ENCODE data around the gene GNRHR. TPM values are rescaled to one million over a fixed set of nuclear protein-coding genes. Genes with fewer than 3 reads are reported as not detected.

GNRHR gene
- total RNA-seq: not detected

- Histone ChIP-seq H3K27me3 (no peaks in the 10 kb centered on the region), H3K36me3 (no peaks in the 10 kb centered on the region), H3K9me3 (no peaks in the 10 kb centered on the region), H3K4me3 (no peak within 1 kb of the TSS), H3K4me1 (no peaks in the 10 kb centered on the region), H3K27ac (no peak within 1 kb of the TSS)
- TF ChIP-seq POLR2AphosphoS5 (IDR thresholded peaks at IDR 0.05) (no peak), EP300 (IDR thresholded peaks at IDR 0.05) (no peak), POLR2A (IDR thresholded peaks at IDR 0.05) (no peak)
- TF ChIP-seq, protein P1, sequence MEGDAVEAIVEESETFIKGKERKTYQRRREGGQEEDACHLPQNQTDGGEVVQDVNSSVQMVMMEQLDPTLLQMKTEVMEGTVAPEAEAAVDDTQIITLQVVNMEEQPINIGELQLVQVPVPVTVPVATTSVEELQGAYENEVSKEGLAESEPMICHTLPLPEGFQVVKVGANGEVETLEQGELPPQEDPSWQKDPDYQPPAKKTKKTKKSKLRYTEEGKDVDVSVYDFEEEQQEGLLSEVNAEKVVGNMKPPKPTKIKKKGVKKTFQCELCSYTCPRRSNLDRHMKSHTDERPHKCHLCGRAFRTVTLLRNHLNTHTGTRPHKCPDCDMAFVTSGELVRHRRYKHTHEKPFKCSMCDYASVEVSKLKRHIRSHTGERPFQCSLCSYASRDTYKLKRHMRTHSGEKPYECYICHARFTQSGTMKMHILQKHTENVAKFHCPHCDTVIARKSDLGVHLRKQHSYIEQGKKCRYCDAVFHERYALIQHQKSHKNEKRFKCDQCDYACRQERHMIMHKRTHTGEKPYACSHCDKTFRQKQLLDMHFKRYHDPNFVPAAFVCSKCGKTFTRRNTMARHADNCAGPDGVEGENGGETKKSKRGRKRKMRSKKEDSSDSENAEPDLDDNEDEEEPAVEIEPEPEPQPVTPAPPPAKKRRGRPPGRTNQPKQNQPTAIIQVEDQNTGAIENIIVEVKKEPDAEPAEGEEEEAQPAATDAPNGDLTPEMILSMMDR (IDR thresholded peaks at IDR 0.05): no peak
- WGBS, 2 donors (ENCODE audit: low coverage in 1 of 2): 94 to 96% methylated on average over 2 to 3 of the region's 3 CpGs
- no peak for ATAC-seq
Measured at GRCh38 chr4:67754288-67754687, at the start of gene GNRHR. Gene GNRHR (minus strand): TSS chr4:67754388. CDS start chr4:67754335, 53 bp downstream.

GRCh38 chr4:67796810-67797209 is 42.6 kb upstream of the GNRHR start:
- Histone ChIP-seq H3K4me3 (no peak overlapping the region), H3K9me3 (no peaks in the 10 kb centered on the region), H3K27ac (no peak overlapping the region), H3K27me3 (no peaks in the 10 kb centered on the region), H3K36me3 (no peaks in the 10 kb centered on the region), H3K4me1 (no peaks in the 10 kb centered on the region)
- TF ChIP-seq POLR2A (IDR thresholded peaks at IDR 0.05) (no peak), EP300 (IDR thresholded peaks at IDR 0.05) (no peak), POLR2AphosphoS5 (IDR thresholded peaks at IDR 0.05) (no peak)
- ATAC-seq: no peak

GRCh38 chr4:67790721-67791120 is 36.5 kb upstream of the GNRHR start:
- H3K36me3 ChIP-seq: no peaks in the 10 kb centered on the region
- ATAC-seq: no peak
- H3K27me3 ChIP-seq: no peaks in the 10 kb centered on the region
- H3K27ac ChIP-seq: no peak overlapping the region
- no peak overlapping the region for H3K4me3 ChIP-seq
- TF ChIP-seq EP300 (IDR thresholded peaks at IDR 0.05): no peak
- TF ChIP-seq, protein P1 (IDR thresholded peaks at IDR 0.05): no peak
- no peak for TF ChIP-seq POLR2AphosphoS5 (IDR thresholded peaks at IDR 0.05)
- no peak for TF ChIP-seq POLR2A (IDR thresholded peaks at IDR 0.05)
- H3K4me1 ChIP-seq: no peaks in the 10 kb centered on the region
- no peaks in the 10 kb centered on the region for H3K9me3 ChIP-seq

- WGBS, 2 donors (ENCODE audit: low coverage in 1 of 2): 86 to 88% methylated on average over 1 to 2 of the region's 2 CpGs
- Histone ChIP-seq H3K36me3 (no peaks in the 10 kb centered on the region), H3K27ac (no peak overlapping the region), H3K4me3 (no peak overlapping the region), H3K27me3 (no peaks in the 10 kb centered on the region), H3K4me1 (no peaks in the 10 kb centered on the region), H3K9me3 (no peaks in the 10 kb centered on the region)
- no peak for ATAC-seq
- TF ChIP-seq POLR2A (IDR thresholded peaks at IDR 0.05) (no peak), EP300 (IDR thresholded peaks at IDR 0.05) (no peak), POLR2AphosphoS5 (IDR thresholded peaks at IDR 0.05) (no peak)
- TF ChIP-seq, protein P1 (IDR thresholded peaks at IDR 0.05): no peak
Measured at GRCh38 chr4:67787311-67787710, 33.1 kb upstream of the GNRHR start.

DNA sequence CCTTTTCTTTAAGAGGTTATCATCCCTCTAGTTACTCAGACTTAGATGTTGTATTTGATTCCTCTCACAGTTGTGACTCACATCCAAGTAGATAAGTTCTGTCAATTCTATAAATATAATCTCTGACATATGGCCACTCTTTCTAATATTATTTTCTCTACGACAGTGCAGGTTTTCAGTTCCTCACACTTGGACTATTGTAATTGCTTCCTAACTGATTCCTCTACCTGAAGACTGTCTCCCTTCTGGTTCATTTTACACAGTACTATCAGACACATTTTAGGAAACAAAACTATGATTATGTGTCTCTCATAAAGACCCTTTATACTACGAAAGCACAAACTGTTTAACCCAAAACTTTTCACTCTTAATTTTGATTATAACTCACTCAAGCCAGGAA is 31.3 kb upstream of the GNRHR start:
- Histone ChIP-seq H3K27ac (no peak overlapping the region), H3K4me1 (no peaks in the 10 kb centered on the region), H3K27me3 (no peaks in the 10 kb centered on the region), H3K4me3 (no peak overlapping the region), H3K36me3 (no peaks in the 10 kb centered on the region), H3K9me3 (no peaks in the 10 kb centered on the region)
- no peak for ATAC-seq
- 45 to 66% methylated on average over 2 of the region's 2 CpGs for WGBS, 2 donors (ENCODE audit: low coverage in 1 of 2)
- no peak for TF ChIP-seq POLR2AphosphoS5 (IDR thresholded peaks at IDR 0.05)
- TF ChIP-seq EP300 (IDR thresholded peaks at IDR 0.05): no peak
- TF ChIP-seq POLR2A (IDR thresholded peaks at IDR 0.05): no peak
- TF ChIP-seq, protein P1 (IDR thresholded peaks at IDR 0.05): no peak
